SU-DHL-6 (cell line): ENCODE measurements around the gene PRKN.

ENCODE experiments used
- CTCF ChIP-seq: fragments of 200-600 bp; sonication (generic); IDR thresholded peaks from one replicate; pipeline ENCODE4 v1.5.1; 2017; ENCODE audit warnings: antibody characterized with exemption, mild to moderate bottlenecking, low read length, moderate library complexity; ENCODE audit not compliant: insufficient read depth, poor library complexity, severe bottlenecking
- EZH2phosphoT487 ChIP-seq: fragments of 200-600 bp; sonication (generic), shearing (Covaris generic); conservative IDR thresholded peaks from 2 replicates; pipeline ENCODE4 v1.6.1; 2018; ENCODE audit warnings: mild to moderate bottlenecking, antibody characterized with exemption, low read length, moderate library complexity, mixed read lengths

- TF ChIP-seq CTCF (no peak), EZH2phosphoT487 (no peak)
These were observed 1317.5 kb downstream of the PRKN start for GRCh38 chr6:161410076-161410475.
